ENCODE results near the gene SNX9.

Gene SNX9

DNA sequence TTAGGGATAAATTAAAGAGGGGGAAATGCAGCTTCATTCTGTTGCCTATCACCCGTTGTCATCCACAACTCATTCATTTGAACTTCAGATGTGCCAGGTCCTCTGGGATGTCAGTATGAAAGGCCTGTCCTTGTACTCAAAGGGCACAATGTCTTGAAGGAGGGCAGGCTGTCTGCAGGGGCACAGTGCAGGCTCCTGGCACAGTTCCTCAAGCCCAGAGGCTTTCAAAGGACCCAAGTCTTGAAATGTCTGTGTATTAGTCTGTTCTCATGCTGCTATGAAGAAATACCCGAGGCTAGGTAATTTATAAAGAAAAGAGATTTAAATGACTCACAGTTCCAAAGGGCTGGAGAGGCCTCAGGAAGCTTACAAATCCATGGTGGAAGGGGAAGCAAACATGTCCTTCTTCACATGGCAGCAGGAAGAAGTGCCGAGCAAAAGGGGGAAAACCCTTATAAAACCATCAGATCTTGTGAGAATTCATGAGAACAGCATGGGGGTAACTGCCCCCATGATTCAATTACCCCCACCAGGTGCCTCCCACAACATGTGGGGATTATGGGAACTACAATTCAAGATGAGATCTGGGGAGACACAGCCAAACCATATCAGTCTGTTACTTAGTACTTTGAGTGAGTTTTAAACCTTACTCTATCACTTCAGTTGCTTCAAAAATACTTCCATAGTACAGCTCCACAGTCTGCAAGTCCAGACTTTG, 9.4 kb downstream of the SNX9 start:
- TF ChIP-seq CTCF (IDR thresholded peaks at IDR 0.05; ENCODE audit: low read length, missing control alignments) = no peak
- H3K4me3 ChIP-seq (replicated peaks; ENCODE audit: low read depth, low read length) = no peak overlapping the region
- DNase-seq (ENCODE audit: low read depth) = peak; percentile 43

- no peak for DNase-seq (ENCODE audit: low read depth)
- H3K4me3 ChIP-seq (replicated peaks; ENCODE audit: low read depth, low read length) = no peak overlapping the region
- no peak for TF ChIP-seq CTCF (IDR thresholded peaks at IDR 0.05; ENCODE audit: low read length, missing control alignments)
Measured at GRCh38 chr6:157834549-157834948, 11.5 kb downstream of the SNX9 start.

- no peak for DNase-seq (ENCODE audit: low read depth)
- no peak overlapping the region for H3K4me3 ChIP-seq (replicated peaks; ENCODE audit: low read depth, low read length)
- no peak for TF ChIP-seq CTCF (IDR thresholded peaks at IDR 0.05; ENCODE audit: low read length, missing control alignments)
Measured at GRCh38 chr6:157838718-157839430, 15.8 kb downstream of the SNX9 start.

GRCh38 chr6:157839606-157840005, 16.6 kb downstream of the SNX9 start:
- TF ChIP-seq CTCF (IDR thresholded peaks at IDR 0.05; ENCODE audit: low read length, missing control alignments) = no peak
- no peak for DNase-seq (ENCODE audit: low read depth)
- no peak overlapping the region for H3K4me3 ChIP-seq (replicated peaks; ENCODE audit: low read depth, low read length)

DNA sequence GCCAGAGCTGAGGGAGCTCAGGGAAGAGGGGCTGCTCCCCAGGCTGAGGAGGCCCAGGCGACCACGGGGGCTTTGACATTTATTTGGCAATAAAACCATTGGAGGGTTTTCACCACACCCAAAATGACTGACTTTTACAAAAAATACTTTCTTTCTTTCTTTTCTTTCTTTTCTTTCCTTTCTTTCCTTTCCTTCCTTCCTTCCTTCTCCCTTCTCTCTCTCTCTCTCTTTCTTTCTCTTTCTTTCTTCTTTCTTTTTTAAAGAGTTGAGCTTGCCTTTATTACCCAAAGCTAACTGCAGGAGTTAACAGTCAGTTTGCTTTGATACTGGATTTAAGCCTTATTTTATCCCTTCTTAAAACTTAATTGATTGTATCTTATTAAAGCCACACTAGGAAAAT, 17.2 kb downstream of the SNX9 start:
- no peak for DNase-seq (ENCODE audit: low read depth)
- no peak overlapping the region for H3K4me3 ChIP-seq (replicated peaks; ENCODE audit: low read depth, low read length)
- TF ChIP-seq CTCF (IDR thresholded peaks at IDR 0.05; ENCODE audit: low read length, missing control alignments) = no peak

DNA sequence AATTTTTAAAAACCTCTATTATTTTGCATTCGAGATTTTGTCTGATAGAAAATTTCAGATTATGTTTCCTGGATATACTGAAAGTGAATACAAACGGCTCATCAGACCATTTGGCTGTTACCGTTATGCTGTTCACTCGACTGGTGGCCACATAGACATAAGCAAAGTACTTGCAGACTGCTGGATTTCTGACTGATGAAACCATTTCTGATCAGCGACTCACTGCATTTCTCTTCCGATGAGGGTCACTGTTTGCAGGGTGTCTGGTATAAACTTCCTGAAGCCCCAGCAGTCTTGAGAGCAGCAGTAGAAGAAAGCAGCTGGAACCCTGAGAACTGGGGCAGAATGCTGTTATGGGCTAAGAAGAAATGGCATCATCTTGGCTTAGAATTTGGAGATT, 17.7 kb downstream of the SNX9 start:
- DNase-seq (ENCODE audit: low read depth) = peak; percentile 59
- H3K4me3 ChIP-seq (replicated peaks; ENCODE audit: low read depth, low read length) = no peak overlapping the region

More for the DNA sequence above, 17.7 kb downstream of the SNX9 start:
- no peak for TF ChIP-seq CTCF (IDR thresholded peaks at IDR 0.05; ENCODE audit: low read length, missing control alignments)
